Measurements from ENCODE around the gene PDE3B. TPM values are rescaled to one million over a fixed set of nuclear protein-coding genes. Genes with fewer than 3 reads are reported as not detected.
A peak's percentile ranks its signal among the peaks of the same experiment; 100 is the strongest.
"Not testable (repeated sequence)": the region's sequence is repeated elsewhere in the genome, so short reads cannot be mapped to it uniquely, and the experiment has no call there.

Gene PDE3B
- total RNA-seq: 5.3 TPM
- long read RNA-seq, full-length matches to known transcripts: 5 of 7 reads
- long read RNA-seq, partial matches to known transcripts: 1 of 7 reads
- long read RNA-seq, other reads (novel, unspliced or antisense): 1 of 7 reads

DNA sequence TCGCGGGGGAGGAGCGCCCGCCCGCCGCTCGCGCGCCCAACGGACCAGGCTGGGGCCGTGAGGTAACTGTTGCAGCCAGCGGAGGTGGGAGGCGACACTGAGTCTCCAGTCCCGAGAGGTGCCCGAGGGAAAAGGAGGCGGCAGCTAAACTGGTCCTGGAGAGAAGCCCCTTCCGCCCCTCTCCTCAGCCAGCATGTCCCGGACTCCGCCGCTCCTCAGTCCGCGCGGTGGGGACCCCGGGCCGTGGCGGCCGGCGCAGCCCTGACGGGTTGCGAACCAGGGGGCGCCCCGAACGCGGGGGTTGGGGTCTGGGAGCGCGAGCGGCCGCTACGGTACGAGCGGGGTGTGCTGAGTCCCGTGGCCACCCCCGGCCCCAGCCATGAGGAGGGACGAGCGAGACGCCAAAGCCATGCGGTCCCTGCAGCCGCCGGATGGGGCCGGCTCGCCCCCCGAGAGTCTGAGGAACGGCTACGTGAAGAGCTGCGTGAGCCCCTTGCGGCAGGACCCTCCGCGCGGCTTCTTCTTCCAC, at the start of gene PDE3B:
Gene PDE3B, plus strand, starts transcription at position 108 of the 529 bp plus-strand sequence. Its CDS starts 272 bp downstream, at position 380.
- ATAC-seq (ENCODE audit: poor library complexity): peak; percentile 95
- peak; percentile 89 for DNase-seq
- intact Hi-C loops (cut with DNase I): loop anchor here (5.0 kb wide), 1 partner anchor 101 kb away; no protein-coding TSS in a partner anchor

DNA sequence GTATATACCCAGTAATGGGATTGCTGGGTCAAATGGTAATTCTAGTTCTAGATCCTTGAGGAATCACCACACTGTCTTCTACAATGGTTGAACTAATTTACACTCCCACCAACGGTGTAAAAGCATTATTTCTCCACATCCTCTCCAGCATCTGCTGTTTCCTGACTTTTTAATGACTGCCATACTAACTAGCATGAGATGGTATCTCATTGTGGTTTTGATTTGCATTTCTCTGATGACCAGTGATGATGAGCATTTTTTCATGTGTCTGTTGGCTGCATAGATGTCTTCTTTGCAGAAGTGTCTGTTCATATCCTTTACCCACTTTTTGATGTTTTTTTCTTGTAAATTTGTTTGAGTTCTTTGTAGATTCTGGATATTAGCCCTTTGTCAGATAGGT, 48.3 kb upstream of the PDE3B start:
- DNase-seq; ATAC-seq (ENCODE audit: poor library complexity); intact Hi-C loops (cut with DNase I): not testable (repeated sequence)

DNA sequence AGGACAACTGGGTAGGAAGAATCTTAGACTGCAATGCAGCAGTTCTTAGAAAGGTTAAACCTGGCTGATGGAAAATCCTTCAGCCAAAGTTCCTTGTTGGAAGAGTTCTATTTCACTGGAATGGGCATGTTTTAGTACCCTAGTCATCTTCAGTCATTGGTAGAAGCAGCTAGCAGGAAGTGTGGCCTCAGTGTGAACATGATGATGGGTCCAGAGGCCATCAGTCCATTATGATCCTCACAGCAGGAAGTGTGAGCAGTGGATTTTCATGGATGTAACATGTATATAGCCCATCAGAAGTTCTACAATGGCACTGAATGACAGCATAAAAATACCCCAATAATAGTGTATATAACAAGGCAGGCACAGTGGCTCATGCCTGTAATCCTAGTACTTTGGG, 35.9 kb upstream of the PDE3B start:
- ATAC-seq (ENCODE audit: poor library complexity) (no peak), DNase-seq (no peak)
- intact Hi-C loops (cut with DNase I): no loop called here

DNA sequence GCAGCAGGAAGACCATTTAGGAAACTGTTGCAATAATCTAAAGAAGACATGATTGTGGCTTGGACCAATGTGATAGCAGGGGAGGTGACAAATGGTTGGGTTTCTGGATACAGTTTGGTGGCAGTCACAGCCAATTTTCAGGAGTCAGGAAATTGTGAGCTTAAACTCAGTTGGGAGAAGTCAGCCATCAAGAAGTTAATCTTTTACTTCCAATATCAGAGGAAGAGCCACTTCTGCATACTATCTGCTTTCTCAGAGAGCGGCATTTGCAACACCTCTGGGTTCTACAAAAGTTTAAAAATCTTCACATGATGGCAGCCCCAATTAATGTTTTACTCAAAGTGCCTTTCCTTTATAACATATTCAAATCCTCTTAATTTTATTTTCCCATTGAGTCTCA, 33.7 kb upstream of the PDE3B start:
- intact Hi-C loops (cut with DNase I): no loop called here
- ATAC-seq (ENCODE audit: poor library complexity) (no peak), DNase-seq (no peak)

DNA sequence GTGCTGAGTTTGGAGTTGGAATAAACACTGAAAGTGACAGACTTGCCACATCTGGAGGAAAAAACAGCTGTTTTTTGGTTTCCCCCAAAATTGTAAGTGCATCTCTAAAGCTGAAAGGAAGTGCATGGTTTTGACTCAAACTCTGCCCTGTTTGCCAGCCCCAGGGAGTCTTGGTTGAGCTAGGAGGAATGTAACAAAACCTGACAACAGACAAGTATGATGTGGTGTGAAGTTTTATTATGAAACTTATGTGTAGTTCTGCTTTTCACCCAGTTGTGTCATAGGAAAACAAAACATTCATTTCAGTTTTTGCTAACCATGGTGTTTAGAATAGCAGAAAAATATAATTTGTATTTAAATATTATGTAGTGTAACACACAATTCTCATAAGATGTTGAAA, 31.7 kb upstream of the PDE3B start:
- ATAC-seq (ENCODE audit: poor library complexity) (no peak), DNase-seq (no peak)
- intact Hi-C loops (cut with DNase I): no loop called here

DNA sequence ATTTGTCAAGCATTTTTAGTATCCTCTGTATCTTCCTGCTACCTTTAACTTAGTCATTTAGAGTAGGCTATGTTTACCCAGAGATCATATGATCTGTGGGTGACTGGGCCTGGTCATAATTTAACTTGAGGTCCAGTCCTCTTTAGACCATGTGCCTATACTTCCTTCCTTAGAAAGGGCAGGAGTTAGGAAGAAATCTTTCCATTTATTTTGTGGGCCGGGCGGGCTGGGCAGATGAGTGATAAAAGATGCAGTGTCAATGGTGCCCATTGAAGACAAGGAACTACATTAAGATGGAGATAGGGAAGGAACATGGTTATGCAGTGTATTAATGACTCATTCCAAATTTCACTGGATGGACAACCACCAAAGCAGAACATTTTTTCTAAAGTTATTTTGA, 30.9 kb upstream of the PDE3B start:
- DNase-seq (no peak), ATAC-seq (ENCODE audit: poor library complexity) (no peak)
- intact Hi-C loops (cut with DNase I): no loop called here

DNA sequence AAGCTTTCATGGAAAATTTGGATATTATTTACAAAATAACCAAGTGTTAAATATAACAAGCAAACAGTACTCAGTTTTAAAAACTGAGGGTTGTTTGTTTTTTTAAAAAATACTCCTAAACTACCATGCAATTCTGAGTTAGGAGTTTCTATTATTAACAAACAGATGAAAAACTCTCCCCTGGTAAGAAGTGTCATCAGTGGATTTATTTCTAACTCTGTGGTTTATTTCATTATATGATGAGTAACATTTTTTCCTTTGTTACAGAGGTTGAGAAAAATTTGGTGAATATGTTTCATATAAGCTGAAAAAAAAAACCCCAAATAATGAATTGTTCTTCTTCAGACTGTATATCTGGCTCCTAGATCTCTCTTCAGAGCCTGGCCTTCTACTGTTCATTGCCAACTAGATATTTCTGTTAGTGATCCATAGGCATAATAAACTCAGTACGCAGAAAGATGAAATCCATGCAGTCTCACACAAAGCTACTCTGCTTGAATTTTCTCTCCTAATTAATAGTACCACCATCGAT, 29.4 kb upstream of the PDE3B start:
- no peak for DNase-seq
- no peak for ATAC-seq (ENCODE audit: poor library complexity)
- intact Hi-C loops (cut with DNase I): no loop called here

DNA sequence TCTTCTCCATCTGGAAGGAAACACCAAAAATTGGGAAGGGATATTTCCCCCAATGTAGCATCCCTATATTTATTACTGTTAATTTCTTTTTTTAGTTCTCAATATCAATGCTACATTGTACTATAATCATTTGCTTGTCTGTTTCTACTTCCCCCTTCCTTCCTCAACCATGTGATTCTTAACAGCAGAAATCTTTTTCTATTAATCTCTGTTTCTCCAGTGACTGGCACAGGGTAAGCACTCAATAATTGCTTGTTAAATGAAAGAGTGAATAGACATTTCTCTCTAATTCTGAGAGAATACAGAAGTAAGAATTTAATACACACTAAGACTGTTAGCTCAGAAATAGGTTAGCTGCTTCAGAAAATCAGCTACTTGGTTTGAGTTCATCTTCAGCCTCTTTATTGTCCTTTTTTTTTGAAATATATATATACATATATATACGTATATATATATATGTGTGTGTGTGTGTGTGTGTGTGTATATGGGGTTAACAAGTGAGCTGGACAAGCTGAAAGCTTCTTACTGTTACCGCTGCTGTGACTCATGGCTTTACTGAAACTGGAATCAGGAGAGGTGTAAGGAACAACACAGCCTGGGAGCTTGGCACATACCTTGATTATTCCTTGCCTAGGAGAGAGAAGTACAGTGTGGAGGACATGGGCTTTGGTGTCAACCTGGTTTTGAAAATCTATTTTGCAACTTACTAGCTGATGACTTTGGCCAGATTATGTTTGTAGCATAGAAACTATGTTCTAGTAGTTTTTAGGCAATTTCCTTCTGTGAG, 26.2 kb upstream of the PDE3B start:
- ATAC-seq (ENCODE audit: poor library complexity) (no peak), DNase-seq (no peak)
- intact Hi-C loops (cut with DNase I): no loop called here

DNA sequence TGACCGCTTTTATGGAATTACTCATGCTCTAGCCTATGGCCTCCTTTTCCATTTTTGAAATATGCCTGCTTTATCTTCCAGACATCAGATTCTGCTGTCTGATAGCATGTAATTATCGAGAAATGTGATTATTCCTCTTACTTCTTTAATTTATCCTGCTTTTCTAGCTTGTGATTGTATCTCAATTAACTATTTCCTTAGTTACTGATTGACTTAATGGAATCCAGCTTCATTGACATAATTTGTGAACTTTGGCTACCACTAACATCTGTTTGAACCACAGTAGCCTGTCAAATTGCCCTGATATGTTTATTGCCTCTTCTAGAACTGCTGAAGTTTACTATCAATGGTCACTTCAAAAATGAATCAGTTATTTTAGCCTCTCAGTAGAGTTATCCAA, 25.5 kb upstream of the PDE3B start:
- intact Hi-C loops (cut with DNase I): no loop called here
- ATAC-seq (ENCODE audit: poor library complexity) (no peak), DNase-seq (no peak)

DNA sequence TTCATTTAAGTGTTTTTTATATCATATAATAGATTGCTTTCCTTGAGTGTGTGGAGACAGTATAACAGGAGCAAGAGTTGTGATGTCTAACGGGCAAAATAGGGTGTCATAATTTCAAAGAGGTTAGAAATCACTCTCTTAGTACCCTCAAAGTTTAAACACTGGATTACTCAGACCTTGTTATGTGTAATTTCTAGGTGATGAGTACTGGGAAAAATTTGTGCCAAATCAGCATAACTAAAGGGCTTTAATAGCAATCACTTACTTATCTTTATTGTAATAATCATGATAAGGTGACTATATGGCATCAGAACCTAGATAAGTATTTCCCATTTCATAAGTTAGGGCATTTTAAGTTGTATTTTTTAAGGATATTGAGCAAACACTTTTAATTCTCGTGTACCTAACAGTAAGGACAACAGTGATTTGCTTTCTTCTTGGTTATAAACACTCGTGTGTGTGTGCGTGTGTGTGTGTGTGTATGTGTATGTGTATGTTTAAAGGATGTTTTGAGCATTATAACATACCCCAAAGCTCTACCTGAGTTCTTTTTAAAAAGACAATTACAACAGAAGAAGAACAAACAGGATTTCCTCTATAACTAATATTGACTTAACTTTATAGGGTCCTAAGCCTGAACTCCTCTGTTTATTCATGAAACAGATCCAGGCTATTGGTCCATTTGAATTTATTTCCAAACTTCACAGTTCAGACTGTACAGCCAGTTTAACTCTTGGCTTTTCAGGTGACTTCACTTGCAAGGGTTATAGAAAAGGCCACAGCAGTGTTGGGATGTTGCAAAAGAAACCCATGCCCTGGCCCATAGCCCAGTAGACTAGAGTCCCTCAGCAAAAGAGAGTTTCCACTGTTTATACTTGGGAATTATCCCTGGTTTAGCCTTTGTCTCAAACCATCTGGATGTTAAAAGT, 23.7 kb upstream of the PDE3B start:
- intact Hi-C loops (cut with DNase I): no loop called here
- DNase-seq: no peak
- ATAC-seq (ENCODE audit: poor library complexity): peak; percentile 49

DNA sequence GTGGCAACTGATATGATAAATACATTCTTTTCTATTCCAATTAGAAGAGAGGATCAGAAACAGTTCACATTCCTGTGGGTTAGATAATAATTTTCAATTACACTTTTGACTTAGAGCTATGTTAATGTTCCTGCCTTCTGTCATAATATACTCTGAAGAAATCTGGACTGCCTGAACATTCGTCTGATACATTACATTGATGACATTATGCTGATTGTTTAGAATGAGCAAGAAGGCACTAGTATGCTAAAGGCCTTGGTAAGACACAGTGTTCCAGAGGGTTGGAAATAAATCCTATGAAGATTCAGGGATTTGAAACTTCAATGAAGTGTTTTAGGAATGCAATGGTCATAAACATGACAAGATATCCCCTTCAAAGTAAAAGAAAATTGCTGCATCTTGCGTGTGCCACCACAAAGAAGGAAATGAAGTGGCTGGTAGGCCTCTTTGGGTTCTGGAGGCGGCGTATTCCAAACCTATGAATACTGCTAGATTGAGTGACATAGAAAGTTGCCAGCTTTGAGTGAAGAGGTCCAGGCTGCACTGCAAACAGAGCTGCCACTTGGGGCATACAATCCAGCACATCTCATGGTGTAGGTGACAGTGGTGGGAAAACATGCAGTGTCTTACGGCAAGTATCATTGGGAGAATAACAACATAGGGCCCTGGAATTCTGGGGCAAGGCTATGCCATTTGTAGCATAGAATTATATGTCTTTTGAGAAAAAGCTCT, 21.2 kb upstream of the PDE3B start:
- intact Hi-C loops (cut with DNase I): no loop called here
- ATAC-seq (ENCODE audit: poor library complexity): no peak
- no peak for DNase-seq

DNA sequence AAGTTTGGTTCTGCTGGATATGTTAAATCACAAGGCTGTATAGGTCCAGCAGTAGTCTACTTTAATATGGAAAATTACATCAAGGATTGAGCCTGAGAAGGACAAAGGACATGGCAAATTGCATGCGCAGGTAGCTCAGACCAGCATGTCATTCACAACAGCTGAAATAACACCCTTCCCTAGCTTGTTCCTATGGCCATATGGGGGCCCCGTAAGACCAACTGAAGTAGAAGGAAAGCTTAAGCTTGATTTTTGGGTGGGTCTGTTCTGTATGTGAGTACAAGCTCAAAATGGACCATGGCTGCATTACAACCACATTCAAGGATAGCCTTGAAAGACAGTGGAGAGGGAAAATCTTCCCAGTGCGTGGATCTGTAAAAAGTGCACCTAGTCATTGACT, 20.6 kb upstream of the PDE3B start:
- intact Hi-C loops (cut with DNase I): no loop called here
- ATAC-seq (ENCODE audit: poor library complexity): no peak
- DNase-seq: no peak

DNA sequence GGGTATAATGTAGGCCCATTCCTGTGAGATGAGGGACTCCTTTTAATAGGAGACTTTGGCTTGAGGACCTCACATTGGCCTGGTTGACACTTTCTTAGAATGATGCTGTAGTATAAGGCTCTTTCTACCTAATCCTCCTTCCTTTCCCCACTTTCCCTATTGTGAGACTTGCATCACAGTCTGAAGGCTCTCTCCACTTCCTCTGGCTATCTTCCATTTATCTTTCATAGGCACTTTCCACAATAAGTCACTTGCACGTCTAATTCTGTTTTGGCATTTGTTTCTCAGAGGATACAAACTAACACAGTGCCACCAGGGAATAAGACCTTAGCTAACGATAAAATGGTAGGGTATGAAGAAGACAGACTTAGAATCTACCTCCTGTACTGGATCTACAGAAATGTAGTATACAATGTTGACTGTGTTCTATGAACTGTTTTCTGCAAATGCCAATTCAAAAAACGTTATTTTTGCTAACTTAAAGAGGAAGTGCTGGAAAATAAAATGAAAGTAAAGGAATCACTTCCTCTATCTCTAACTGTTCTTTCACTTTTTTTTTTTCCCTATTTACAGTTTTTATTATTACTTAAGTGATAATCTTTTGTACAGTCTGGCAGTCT, 17.9 kb upstream of the PDE3B start:
- no peak for DNase-seq
- intact Hi-C loops (cut with DNase I): no loop called here
- peak; percentile 41 for ATAC-seq (ENCODE audit: poor library complexity)

DNA sequence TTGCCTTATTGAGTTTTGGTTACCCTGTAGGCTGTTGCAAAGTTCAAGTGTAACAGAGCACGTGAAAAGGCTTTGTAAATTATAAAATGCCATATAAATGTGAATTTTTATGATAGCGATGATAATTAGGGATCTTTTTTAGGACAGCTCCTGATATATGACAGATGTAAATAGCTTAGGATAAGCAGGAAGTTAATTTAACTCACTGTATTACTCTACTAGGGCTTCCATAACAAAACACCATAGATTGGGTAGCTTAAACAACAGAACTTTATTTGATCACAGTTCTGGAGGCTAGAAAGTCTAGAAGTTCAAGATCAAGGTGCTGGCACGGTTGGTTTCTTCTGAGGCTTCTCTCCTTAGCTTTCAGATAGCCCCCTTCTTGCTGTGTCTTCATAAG, 17.0 kb upstream of the PDE3B start:
- intact Hi-C loops (cut with DNase I): no loop called here
- ATAC-seq (ENCODE audit: poor library complexity) (no peak), DNase-seq (no peak)

DNA sequence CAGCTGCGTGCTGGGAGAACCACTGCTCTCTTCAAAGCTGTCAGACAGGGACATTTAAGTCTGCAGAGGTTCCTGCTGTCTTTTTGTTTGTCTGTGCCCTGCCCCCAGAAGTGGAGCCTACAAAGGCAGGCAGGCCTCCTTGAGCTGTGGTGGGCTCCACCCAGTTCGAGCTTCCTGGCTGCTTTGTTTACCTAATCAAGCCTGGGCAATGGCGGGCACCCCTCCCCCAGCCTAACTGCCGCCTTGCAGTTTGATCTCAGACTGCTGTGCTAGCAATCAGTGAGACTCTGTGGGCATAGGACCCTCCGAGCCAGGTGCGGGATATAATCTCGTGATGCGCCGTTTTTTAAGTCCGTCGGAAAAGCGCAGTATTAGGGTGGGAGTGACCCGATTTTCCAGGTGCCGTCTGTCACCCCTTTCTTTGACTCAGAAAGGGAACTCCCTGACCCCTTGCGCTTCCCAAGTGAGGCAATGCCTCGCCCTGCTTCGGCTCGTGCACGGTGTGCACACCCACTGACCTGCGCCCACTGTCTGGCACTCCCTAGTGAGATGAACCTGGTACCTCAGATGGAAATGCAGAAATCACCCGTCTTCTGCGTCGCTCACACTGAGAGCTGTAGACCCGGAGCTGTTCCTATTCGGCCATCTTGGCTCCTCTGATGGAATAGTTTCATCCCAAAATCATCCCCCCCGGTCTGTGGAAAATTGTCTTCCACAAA, 9.9 kb upstream of the PDE3B start:
- intact Hi-C loops (cut with DNase I); ATAC-seq (ENCODE audit: poor library complexity); DNase-seq: not testable (repeated sequence)

DNA sequence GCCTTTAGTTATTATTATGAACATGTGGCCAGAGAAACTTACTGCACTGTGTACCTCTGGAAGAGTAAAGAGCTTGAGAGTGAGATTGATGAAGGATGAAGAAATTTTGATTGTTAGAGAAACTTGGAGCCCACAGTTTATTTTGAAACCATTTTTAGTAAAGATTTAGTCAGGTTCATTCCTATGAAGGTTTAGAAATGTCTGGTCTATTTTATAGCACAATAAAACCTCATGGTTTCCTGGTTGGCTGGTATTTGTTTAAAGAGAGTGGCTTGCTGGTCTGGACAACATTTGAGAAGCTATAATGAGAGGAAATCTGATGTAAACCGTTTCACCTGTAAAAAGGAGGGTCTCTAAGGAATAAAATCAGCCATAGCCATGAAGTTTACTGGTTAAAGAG, 8.8 kb upstream of the PDE3B start:
- intact Hi-C loops (cut with DNase I): no loop called here
- DNase-seq: no peak
- ATAC-seq (ENCODE audit: poor library complexity): no peak

DNA sequence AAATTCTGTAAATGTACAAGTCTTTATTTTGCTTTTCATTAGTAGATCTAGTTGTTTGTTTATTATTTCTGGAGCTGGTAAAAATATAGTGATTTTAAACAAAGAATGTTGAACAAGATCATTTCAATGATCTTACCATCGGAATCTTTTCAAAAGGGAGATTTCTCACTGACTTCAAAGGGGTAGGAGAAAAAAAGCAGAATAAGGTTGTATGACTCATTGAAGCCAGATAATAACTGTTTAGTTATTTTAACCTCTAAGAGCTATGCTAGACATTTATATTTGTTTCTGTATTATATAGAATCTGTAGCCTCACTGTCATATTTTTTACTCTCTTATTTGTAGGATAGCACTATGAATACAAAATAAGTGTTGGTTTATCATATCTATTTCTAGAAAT, 8.1 kb upstream of the PDE3B start:
- DNase-seq: no peak
- intact Hi-C loops (cut with DNase I): no loop called here
- no peak for ATAC-seq (ENCODE audit: poor library complexity)

Data from Right ventricle myocardium superior (tissue), 1 donor.